CD4-positive, alpha-beta T cell treated with Interleukin-4 for 4 hours (primary cell): ENCODE measurements around the gene COMP.

Source experiments
- DNase-seq: peaks from one replicate; pipeline ENCODE4 v3.0.0-alpha.2; 2020

Gene COMP

DNA sequence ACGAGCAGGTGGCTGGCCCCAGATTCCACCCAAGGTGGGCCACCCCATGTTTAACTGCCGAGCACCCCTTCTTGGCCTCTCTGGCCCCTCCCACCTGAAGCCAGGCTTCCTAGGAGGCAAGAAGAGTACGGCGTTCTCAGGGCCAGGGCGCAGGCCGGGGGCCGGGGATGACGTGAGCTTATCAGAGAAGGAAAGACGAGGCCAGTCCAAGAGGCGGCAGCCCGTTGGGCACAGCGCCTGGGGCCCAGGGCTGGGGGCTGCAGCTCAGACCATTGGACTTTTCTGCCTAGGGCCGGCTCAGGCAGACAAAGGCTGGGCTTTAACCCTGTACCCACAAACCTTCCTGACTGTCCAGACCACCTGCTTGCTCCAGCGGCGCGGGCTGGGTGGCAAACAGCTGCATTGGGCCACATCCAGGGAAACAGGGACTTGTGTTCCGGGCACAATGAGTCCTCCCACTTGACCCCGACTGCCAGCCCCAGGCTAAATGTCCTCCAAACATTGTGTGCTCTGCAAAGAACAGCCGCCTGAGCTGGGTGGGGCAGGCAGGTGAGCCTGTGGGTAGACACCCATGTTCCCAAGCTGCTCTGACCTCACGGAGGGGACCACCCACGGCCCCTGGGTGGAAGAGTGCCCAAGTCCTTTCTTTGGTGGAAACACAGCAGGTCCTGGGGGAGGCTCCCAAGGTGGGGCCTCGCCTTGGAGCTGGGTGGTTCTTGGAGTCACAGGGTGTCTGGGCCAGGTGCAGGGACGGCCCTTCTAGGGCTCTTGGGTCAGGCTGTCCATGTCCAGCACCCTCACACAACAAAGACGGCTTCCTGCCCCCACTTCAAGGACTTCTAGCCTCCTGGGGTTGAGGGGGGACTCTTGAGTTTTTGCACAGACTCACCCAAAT is 21.9 kb downstream of the COMP start:
- DNase-seq = no peak

DNA sequence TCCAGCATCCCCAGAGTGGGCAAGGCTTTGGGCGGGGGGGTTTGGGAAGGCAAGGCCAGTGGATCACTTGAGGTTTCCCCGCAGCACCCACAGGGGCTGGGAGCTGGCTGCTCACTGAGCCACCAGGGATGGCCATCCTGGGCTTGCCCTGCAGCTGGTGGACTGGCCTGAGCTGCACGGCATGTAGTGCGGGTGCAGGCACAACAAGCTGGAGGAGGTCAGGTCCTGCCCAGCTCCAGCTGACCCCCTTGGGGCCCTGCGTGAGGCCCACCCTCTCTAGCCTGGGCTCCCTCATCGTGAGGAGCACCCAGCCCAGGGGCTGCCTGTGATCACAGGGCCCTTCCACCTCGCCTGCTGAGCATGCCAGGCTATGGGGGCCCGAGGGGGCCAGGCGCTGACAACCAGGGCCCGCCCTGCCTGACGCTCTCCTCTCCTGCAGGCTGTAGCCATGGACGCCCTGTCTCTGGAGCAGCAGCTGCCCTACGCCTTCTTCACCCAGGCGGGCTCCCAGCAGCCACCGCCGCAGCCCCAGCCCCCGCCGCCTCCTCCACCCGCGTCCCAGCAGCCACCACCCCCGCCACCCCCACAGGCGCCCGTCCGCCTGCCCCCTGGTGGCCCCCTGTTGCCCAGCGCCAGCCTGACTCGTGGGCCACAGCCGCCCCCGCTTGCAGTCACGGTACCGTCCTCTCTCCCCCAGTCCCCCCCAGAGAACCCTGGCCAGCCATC is 22.9 kb downstream of the COMP start:
- DNase-seq = no peak

DNA sequence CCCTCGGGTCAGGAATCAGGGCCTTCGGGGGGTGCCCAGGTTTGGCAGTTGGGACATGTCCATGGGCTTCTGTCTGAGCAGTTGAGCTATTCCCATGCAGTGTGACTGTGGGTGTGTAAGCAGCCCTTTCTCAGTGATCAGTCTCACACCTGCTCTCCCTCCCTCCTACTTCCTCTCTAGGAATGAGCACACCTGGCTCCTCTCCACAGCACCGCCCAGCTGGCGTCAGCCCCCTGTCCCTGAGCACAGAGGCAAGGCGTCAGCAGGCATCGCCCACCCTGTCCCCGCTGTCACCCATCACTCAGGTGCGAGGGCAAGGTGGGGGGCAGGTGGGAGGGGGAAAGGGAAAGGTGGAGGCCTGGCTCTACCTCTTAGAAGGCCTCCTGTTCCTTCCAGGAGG is 25.9 kb downstream of the COMP start:
- no peak for DNase-seq

DNA sequence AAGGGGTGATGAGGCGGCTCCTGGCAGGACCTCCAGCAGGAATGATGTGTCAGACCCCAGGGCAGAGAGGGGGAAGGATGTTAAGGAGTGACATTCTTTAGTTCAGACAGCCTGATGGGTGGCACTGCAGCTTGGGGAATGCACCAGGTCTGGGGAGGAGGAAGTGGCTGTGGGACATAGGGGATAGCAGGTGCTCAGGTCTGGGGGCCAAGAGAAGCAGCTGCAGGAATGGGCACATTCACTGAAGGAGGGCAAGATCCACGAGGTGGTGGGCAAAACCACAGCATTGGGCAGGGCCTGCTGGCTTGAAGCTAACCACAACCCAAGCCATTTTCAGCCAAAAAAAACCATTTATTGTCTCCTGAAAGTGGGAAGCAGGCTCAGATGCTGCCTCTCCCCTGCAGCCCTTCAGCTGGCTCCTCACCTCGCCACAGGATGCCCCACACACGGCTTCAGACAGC is 26.5 kb downstream of the COMP start:
- DNase-seq = no peak

DNA sequence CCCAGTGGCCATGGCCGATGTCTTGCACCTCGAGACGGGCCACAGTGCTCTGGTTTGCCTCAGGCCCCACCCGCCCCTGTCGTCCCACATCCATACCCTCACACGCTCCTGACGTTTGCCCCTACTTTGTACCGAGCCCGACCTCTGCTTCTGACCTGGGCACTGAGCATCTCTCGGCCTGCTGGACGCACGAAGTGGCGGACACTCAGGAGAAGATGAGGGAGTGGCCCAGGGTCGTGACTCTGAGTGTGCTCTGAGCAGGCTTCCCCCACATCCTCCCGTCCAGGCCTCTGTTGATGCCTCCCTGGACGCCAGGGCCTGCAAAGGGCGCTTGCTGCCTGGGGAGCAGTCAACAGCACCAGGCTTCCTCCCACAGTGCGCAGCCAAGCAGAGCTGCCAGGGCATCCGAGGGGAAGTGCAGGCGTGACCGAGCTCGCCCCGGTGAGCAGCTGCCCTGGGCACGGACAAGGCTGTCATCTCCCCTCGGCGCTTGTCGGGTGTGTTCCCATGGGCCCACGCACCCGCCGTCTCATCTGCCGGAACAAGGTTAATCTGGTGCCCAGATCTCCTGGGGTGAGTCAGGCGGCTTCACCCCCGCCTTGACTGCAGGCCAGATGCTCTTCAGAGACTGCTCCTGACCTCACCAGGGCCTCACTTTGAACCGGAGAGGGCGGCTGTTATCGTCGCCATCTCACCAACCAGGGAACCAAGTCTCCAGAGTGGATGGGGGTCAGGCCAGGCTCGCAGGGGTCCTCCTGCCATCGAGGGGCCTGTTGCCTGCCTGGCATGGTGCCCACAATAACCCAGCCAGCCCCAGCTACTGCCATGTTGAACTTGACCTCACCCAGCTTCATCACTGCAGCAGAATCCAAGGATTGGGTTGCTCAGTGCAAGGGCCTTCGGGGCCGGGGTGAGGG is 27.2 kb downstream of the COMP start:
- no peak for DNase-seq

DNA sequence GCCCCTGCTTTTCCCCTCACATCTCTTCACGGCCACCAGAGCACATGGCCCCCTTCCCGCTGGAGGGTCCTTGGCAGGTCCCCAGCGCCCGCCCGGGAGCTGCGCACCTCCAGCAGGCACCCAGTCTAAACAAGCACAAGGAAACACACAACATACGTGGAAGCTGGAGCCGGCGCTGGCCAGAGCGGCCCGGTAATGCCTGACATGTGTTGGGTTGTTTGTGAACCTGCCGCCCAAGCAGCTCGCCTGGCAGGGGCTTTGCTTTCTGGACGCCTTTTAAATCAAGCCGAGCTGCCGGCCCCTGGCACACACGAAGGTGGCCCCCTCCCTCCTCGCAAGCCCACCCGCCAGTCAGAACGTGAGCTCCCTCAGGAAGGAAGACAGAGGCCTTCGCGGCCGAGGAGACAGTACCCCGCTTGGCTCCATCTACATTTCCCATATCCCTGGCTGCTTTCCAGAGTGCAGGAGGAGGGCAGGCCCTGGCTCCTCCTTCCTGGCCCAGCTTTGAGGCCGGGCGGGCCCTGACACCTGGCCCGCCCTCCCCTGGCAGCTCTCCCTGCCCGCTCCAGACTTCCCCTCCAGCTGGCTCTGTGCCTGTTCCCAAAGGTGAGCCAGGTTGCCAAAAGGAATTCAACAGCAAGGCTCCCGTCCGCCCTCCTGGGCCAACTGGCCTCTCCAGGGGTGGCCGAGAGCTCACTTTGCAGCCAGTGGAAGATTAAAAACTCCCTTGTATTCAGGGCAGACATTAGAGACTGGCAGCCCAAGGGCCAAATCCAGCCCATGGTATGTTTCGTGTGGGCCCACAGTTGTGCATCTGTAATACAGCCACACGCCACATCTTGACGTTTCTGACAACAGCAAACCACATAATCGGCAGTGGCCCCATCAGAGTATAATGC is 28.7 kb downstream of the COMP start:
- no peak for DNase-seq

DNA sequence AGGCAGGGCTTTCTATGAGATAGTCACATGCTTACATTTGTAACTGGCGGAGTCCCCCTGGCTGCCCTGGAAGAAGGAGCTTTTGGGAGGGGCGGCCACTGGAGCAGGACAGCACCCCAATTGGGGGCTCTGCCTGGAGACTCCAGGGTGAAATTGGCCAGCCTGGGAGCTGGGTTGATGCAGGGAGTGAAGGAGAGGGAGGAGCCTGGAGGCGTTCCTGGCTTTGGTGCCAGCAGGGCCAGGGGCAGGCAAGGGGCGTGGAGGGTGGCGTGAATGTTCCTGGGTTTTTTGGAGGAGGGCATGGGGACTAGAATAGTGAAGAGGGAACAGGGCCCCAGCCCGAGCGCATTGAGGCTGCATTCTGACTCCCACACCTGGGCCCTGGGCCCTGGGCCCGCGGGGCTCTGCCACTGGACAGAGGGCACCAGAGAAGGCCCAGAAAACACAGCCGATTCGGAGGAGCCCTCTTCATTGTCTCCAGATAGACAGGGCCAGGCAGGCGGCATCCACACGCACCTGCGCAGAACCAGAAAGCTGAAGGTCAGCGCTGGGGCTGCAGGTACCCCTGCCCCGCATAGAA is 29.5 kb downstream of the COMP start:
- DNase-seq = no peak

DNA sequence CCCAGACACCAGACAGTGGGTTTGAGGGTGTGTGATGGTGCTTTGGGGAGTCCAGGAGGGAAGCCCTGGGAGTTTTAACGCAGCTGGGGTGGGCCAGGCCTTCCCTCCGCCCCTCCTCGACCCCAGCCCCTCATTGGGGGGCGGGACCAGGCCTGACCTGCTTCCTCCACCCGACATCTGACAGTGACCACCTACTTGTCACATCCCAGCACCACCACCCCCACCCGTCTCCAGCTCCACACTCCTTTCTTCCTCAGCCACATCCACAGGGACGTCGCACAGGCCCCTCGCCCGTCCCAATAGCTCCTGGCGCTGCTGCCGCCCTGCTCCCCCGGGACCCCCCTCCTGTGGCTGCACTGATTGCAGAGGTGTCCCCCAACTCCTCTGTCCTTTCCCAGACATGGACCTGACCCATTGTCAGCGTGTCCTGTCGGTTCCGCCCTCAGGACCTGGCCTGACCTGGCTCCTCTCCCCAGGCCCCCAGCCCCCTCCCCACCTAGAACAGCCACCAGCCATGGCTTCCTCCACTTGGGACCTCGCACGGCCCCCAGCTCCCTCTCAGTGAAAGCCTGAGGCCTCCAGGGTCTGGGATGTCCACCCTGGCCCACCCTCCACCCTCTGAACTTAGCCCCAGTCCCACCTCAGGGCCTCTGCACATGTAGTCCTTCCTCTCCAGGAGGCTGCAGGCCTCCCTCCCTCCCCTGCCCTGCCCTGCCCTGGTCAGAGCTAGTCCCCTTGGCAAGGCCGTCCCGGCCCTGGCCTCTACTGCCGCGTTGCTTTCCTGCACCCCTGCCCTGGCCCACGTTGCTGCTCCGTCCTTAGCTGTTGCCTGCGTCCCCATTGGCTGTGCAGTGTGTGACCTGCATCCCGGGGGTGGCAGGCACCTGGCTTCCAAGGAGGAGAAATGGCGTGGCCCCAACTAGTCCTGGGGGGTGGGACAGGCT is 30.4 kb downstream of the COMP start:
- DNase-seq = no peak

DNA sequence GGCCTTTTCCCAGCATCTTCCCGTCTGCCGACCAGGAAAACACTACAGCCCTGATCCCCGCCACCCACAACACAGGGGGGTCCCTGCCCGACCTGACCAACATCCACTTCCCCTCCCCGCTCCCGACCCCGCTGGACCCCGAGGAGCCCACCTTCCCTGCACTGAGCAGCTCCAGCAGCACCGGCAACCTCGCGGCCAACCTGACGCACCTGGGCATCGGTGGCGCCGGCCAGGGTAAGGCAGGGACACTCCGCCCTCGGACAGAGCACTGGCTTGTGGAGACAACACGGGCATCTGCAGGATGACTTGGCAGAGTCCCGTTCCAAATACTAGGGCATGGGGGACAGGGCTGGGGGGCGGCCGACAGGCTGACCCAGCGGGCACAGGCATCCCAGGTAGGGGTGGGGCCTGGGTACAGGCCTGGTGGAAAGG is 31.1 kb downstream of the COMP start:
- no peak for DNase-seq

DNA sequence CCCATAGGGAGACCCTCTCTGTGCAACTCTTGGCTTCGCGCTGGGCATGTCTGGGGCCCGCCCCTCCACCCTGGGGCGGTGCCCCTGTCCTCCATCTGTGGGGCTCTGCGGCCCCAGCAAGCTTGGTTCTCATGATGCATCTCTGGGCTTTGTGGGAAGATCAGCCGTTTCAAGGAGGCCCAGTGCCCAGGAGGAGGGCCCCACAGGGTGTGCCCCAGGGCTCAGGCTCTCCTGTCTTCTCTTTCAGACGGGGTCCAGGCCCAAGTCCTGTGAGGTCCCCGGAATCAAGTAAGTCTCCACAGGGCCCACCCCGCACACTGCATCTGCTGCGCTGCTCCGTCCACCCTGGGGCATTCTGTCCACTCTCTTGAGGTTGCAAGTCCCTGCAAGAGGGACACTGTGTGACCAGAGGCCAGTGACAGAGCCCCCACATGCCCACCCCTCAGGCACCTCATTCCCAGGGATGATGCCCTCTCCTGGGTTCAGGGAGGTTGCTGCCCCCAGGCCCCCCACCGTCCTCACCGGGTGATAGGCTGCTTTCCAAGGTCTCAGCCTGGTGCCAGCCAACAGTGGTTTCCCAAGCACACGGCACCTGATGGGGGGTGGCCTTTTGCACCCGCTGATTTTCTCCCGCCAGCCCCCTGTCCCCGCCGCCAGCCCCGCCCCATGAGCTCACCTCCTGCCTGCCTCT is 31.7 kb downstream of the COMP start:
- no peak for DNase-seq

DNA sequence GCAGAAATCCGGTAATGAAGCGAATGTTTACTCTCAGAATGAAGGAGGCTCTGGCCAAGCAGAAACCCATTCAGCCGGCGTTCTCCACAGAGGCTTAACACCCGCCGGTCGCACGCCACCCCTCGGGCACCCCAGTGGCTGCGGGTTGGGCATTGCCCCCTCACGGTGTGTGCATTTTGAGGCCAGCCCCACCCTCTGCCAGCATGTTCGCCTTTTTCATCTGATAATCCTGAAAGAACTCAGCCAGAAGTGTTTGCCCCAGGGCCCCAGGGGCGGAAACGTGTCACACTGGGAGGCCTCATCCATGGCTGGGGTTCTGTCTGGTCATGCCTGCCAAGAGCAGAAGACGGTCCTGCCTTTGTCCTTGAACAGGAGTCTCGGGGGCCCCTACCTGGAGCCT is 34.2 kb downstream of the COMP start:
- DNase-seq = no peak

DNA sequence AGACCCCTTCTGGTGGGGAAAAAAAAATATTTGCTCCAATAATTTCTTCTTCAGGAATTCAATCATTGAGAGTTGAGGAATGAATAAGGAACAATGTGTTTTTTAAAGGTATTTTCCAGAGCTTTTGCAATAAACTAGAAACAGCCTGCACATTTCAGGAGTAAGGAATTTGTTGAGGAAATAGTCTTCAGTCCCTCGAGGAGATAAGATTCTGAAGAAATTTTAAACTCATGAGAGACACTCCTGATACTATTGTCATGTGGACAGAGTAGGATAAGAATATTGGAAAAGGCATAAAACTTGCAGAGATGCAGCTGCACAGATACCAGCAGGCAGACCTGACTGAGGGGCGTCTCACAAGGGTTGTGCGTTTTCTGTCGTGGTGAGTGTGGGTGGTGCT is 36.6 kb downstream of the COMP start:
- no peak for DNase-seq

DNA sequence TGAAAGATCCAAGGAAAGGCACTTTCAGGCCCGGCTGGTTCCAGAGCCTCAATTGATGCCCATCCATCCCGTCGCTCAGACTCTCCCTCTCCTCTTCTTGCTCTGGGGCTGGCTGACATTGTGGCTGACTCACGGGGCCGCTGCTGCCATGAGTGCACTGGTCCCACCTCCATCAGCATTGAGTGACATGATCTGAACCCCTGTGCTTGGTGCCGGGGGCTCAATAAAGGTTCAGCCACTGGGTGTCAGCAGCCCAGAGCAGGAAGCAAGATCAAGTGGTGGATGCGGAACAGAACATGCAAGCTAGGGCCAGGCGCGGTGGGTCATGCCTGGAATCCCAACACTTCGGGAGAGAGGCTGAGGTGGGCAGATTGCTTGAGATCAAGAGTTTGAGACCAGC is 39.5 kb downstream of the COMP start:
- no peak for DNase-seq

DNA sequence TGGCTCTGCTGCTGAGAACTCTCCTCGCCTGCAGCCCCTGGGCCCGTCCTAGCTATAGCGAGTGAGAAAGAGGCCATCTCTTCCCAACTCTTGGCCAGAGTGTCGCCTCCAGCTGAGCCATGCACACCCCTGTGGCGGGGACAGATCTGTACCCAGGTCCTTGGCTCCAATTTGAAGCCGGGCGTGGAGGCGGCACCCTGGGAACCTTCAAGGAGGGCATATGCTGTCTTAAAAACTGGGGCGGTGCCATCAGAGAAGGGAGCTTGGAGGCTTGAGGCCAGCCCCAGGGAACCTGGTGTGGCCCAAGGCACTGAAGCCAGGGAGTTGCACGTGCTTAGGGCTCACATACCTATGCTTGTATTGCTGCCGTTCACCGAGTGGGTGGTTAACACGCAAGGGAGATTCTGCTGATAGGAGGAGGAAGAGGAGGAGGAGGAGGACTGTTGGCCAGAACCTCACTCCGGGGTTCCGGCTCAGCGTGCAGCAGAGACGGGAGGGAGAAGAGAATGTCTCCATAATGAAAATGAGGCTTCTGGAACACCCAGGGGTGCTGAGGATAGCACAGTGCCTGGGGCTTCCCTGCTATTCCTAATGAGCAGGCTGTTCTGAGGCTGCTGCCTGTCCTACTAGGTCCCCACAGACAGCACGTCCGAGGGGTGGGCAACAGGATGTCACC is 40.7 kb downstream of the COMP start:
- DNase-seq = no peak

DNA sequence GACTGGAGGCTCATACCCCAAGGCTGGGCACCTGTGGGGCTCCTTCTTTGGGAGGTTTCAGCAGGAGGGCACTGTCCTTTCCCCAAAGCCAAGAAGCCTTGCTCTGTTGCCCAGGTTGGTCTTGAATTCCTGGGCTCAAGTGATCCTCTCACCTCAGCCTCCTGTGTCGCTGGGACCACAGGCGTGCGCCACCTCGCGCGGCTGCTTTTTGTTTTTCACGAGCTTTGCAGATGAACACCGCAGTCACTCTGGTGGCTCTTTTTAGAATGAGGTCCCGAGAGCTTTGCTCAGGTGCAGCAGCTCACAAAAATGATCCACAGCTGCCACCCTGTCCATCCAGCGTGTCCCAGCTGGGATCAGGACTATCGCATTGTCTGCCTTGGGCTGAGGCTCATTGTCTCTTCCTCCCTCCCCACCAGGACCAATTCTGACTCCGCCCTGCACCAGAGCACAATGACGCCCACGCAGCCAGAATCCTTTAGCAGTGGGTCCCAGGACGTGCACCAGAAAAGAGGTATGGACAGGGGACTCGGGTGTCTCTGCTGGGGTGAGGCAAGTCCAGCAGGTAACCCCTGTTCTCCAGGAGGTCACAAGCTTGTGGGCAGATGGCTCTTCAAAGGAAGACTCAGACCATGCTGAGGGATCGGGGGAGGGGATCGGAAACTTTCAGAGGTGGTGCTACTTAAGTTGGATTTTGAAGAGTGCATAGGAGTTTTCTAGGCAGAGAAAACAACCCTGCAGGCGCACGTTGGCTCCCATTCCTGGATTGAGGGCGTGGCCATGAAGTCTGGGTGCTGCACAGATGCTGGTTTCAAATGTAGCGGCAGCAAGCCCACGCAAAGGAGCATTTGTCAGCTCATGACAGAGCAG is 41.5 kb downstream of the COMP start:
- no peak for DNase-seq

DNA sequence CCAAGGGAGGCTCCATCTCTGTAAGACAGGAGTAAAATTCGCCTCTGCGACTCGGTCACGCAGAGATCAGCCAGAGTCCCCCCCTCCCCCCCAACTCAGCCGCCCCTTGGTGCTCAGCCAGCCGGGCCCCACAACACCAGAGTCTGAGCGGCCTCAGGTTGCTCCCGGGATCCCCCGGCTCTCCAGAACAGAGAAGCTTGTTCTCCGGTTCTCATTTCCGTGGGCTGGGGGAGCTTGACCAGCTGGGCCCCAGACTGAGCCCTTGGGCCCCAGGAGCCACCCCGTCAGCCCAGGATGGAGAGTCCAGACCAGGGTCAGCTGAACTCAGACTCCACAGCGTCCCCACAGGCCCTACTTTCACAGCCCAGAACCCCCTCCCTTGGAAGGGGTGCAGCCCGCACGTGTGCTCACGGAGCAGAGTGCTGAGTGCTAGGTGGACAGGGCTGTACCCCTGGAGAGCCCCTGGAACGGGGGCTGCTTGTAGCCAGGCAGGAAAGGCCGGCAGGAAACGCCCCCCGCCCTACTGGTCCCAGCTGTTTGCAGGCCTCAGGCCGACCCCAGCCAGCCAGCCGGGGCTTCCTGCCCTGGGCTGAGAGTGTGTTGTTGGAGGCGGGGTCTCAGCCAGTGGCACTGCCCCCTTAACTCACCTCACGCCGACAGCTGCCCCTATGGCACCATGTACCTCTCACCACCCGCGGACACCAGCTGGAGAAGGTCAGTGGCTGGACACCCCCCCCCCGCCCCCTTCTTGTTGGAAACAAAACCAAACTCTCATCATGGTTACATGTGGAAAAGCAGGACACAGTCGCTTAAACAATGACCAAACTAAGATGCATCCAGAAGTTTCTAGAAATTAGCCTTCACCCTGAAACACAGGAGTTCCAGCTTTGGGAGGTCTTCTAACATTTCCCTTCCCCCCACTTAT is 44.4 kb downstream of the COMP start:
- DNase-seq = no peak

DNA sequence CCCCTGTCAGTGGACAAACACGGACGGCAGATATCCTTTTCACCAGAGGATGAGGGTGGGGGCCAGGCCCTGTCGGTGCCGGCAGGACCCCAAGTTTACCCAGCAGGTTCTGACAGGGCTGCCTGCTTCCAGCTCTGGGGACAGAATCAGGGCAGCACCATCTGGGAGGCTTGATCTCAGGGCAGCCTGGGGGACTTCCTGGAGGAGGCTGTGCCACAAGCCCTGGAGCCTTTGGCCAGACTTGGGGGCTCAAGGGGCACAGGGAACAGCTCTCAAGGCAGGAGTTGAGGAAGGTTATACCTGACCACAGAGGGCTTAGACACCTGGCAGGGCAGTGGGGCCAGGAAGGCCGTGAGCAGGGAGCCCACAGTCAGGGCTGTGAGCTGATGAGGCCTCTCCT is 45.2 kb downstream of the COMP start:
- DNase-seq = no peak
